Hepatocyte (in vitro differentiated cells): ENCODE measurements around the gene RSAD1. TPM values are rescaled to one million over a fixed set of nuclear protein-coding genes. Genes with fewer than 3 reads are reported as not detected.
"Not testable (repeated sequence)": the region's sequence is repeated elsewhere in the genome, so short reads cannot be mapped to it uniquely, and the experiment has no call there.

ENCODE experiments used
- DNase-seq: peaks from one replicate; pipeline ENCODE4 v3.0.0-alpha.2; 2016; ENCODE audit warnings: low spot score
- H2AFZ ChIP-seq: fragments of 200-600 bp; sonication (generic); 2 replicates; pipeline ENCODE4 v1.6.0; 2016; ENCODE audit warnings: antibody characterized with exemption, mild to moderate bottlenecking
- H3K27ac ChIP-seq: fragments of 200-600 bp; sonication (generic); 2 replicates; pipeline ENCODE4 v1.5.1; 2016; ENCODE audit warnings: mild to moderate bottlenecking
- H3K27me3 ChIP-seq: fragments of 200-600 bp; sonication (generic); 2 replicates; pipeline ENCODE4 v1.6.1; 2016
- H3K36me3 ChIP-seq: fragments of 200-600 bp; sonication (generic); replicated peaks from 2 replicates; pipeline ENCODE4 v1.5.1; 2016; ENCODE audit warnings: low read depth; ENCODE audit not compliant: insufficient read depth
- H3K4me1 ChIP-seq: fragments of 200-600 bp; sonication (generic); 2 replicates; pipeline ENCODE4 v1.5.1; 2016; ENCODE audit warnings: mild to moderate bottlenecking, moderate library complexity; ENCODE audit not compliant: insufficient read depth
- H3K4me2 ChIP-seq: fragments of 200-600 bp; sonication (generic); 2 replicates; pipeline ENCODE4 v1.6.0; 2016
- H3K4me3 ChIP-seq: fragments of 200-600 bp; sonication (generic); 2 replicates; pipeline ENCODE4 v1.5.1; 2016; ENCODE audit warnings: mild to moderate bottlenecking
- H3K79me2 ChIP-seq: fragments of 200-600 bp; sonication (generic); 2 replicates; pipeline ENCODE4 v1.6.0; 2017; ENCODE audit warnings: mild to moderate bottlenecking
- H3K9me2 ChIP-seq: fragments of 200-600 bp; sonication (generic); replicated peaks from 2 replicates; pipeline ENCODE4 v1.6.0; 2017; ENCODE audit warnings: mild to moderate bottlenecking; ENCODE audit not compliant: insufficient read depth
- H3K9me3 ChIP-seq: fragments of 200-600 bp; sonication (generic); 2 replicates; pipeline ENCODE4 v1.5.1; 2016; ENCODE audit warnings: low read depth, mild to moderate bottlenecking
- H4K20me1 ChIP-seq: fragments of 200-600 bp; sonication (generic); 2 replicates; pipeline ENCODE4 v1.6.0; 2016; ENCODE audit warnings: mild to moderate bottlenecking; ENCODE audit not compliant: insufficient read depth, poor library complexity, severe bottlenecking
- CTCF ChIP-seq: fragments of 200-600 bp; sonication (generic); IDR thresholded peaks from 2 replicates; pipeline ENCODE4 v1.5.1; 2016; ENCODE audit warnings: antibody characterized with exemption, mild to moderate bottlenecking; ENCODE audit not compliant: poor library complexity
- EZH2 ChIP-seq: fragments of 200-600 bp; sonication (generic); IDR thresholded peaks from 2 replicates; pipeline ENCODE4 v1.6.1; 2016; ENCODE audit warnings: antibody characterized with exemption, mild to moderate bottlenecking, borderline replicate concordance
- EZH2phosphoT487 ChIP-seq: fragments of 200-600 bp; sonication (generic); IDR thresholded peaks from one replicate; pipeline ENCODE4 v1.6.1; 2018; ENCODE audit warnings: antibody characterized with exemption, mild to moderate bottlenecking, low read depth, moderate library complexity; ENCODE audit not compliant: unreplicated experiment, severe bottlenecking
- WGBS: methylation state at CpG from one replicate; pipeline ENCODE4 v1.1.6; 2016; ENCODE audit warnings: low lambda C conversion rate; ENCODE audit errors: missing lambda C conversion rate; 5-methylcytosine and 5-hydroxymethylcytosine counted together
- polyA plus RNA-seq: library from polyadenylated mRNA; unstranded; fragments of >200 nt; fragmentation: Nextera tagmentation; extraction: Ambion mirVana; gene quantifications from 2 replicates; pipeline ENCODE4 v1.2.1, GENCODE V29; 2016
- total RNA-seq: library from RNA; depleted of rRNA; stranded (reverse); fragments of >200 nt; gene quantifications from 2 replicates; pipeline ENCODE4 v1.2.3, GENCODE V29; 2014

The RSAD1 gene
- total and polyA plus RNA-seq, 2 experiments from 2014 or later: 28.6 to 44.2 TPM

- DNase-seq: no peak
- no peak overlapping the region for H3K27ac ChIP-seq
Observed at GRCh38 chr17:50475362-50475761, 3.3 kb upstream of the RSAD1 start.

GRCh38 chr17:50475775-50476544 is 2.7 kb upstream of the RSAD1 start:
- not testable (repeated sequence) for H3K36me3 ChIP-seq, H3K27ac ChIP-seq, DNase-seq, H3K4me3 ChIP-seq, H3K9me2 ChIP-seq, H4K20me1 ChIP-seq, H2AFZ ChIP-seq, H3K9me3 ChIP-seq, H3K27me3 ChIP-seq
- Histone ChIP-seq H3K4me1 (peaks cover 12% of the 10 kb centered on the region), H3K79me2 (peaks cover 12% of the 10 kb centered on the region), H3K4me2 (peak overlapping the region; percentile 73)
- 15% methylated on average over 12 of the region's 33 CpGs for WGBS

More at GRCh38 chr17:50475362-50475761, 3.3 kb upstream of the RSAD1 start:
- Histone ChIP-seq H3K4me2 (peak overlapping the region; percentile 73), H4K20me1 (no peaks in the 10 kb centered on the region), H3K36me3 (no peaks in the 10 kb centered on the region), H3K4me1 (peaks cover 12% of the 10 kb centered on the region), H3K4me3 (no peak overlapping the region), H3K9me2 (no peaks in the 10 kb centered on the region), H3K79me2 (peaks cover 8% of the 10 kb centered on the region), H2AFZ (no peak overlapping the region), H3K27me3 (no peaks in the 10 kb centered on the region), H3K9me3 (no peaks in the 10 kb centered on the region)
- TF ChIP-seq CTCF (no peak), EZH2phosphoT487 (no peak), EZH2 (no peak)
- WGBS: 75% methylated on average over 4 of the region's 4 CpGs

- no peak overlapping the region for H3K27ac ChIP-seq
- H4K20me1 ChIP-seq: no peaks in the 10 kb centered on the region
- H3K4me1 ChIP-seq: peaks cover 12% of the 10 kb centered on the region
- DNase-seq: peak; percentile 33
- no peak overlapping the region for H2AFZ ChIP-seq
- H3K9me2 ChIP-seq: no peaks in the 10 kb centered on the region
- 76% methylated on average over 18 of the region's 18 CpGs for WGBS
- TF ChIP-seq EZH2 (no peak), CTCF (no peak), EZH2phosphoT487 (no peak)
- no peaks in the 10 kb centered on the region for H3K9me3 ChIP-seq
- peak overlapping the region; percentile 73 for H3K4me2 ChIP-seq
- no peaks in the 10 kb centered on the region for H3K27me3 ChIP-seq
- no peak overlapping the region for H3K4me3 ChIP-seq
- no peaks in the 10 kb centered on the region for H3K36me3 ChIP-seq
- H3K79me2 ChIP-seq: peaks cover 15% of the 10 kb centered on the region
Observed at GRCh38 chr17:50476545-50477315, 1.9 kb upstream of the RSAD1 start.

GRCh38 chr17:50477976-50478375 is 684 bp upstream of the RSAD1 start:
- Histone ChIP-seq H3K4me1 (peaks cover 15% of the 10 kb centered on the region), H3K9me3 (no peaks in the 10 kb centered on the region), H3K27ac (peak overlapping the region; percentile 91), H4K20me1 (no peaks in the 10 kb centered on the region), H3K27me3 (no peaks in the 10 kb centered on the region), H3K36me3 (no peaks in the 10 kb centered on the region), H3K9me2 (no peaks in the 10 kb centered on the region), H3K4me2 (peak overlapping the region; percentile 86), H3K4me3 (no peak overlapping the region), H2AFZ (peak overlapping the region; percentile 89), H3K79me2 (peaks cover 15% of the 10 kb centered on the region)
- no peak for DNase-seq
- TF ChIP-seq EZH2: no peak
- TF ChIP-seq EZH2phosphoT487: no peak
- TF ChIP-seq CTCF: no peak
- 87% methylated on average over 7 of the region's 7 CpGs for WGBS
